MM.1S (cell line): ENCODE results near the gene PHYH.

Experiments used
- EZH2 ChIP-seq: fragments of 300-600 bp; sonication (generic); optimal IDR thresholded peaks from 2 replicates; pipeline ENCODE3; 2017; ENCODE audit warnings: low read depth, mild to moderate bottlenecking, antibody characterized with exemption, low read length, mixed read lengths
- TF ChIP-seq, protein P1 (sequence below): fragments of 300-600 bp; sonication (generic); IDR thresholded peaks from 2 replicates; pipeline ENCODE4 v1.5.1; 2016; ENCODE audit warnings: antibody characterized with exemption, low read length, mixed read lengths

DNA sequence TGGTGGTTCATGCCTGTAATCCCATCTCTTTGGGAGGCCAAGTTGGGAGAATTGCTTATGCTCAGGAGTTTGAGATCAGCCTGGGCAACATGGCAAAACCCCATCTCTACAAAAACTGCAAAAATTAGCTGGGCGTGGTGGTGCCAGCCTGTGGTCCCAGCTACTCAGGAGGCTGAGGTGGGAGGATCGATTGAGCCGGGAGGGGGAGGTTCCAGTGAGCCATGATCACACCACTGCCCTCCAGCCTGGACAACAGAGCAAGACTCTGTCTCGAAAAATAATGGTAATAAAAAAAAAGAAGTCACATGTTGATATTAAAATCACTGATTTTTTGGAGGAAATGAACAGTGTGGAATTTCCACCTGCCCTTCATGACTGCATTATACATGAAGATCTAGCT is 15.8 kb downstream of the PHYH start:
- no peak for TF ChIP-seq EZH2
- TF ChIP-seq, protein P1, sequence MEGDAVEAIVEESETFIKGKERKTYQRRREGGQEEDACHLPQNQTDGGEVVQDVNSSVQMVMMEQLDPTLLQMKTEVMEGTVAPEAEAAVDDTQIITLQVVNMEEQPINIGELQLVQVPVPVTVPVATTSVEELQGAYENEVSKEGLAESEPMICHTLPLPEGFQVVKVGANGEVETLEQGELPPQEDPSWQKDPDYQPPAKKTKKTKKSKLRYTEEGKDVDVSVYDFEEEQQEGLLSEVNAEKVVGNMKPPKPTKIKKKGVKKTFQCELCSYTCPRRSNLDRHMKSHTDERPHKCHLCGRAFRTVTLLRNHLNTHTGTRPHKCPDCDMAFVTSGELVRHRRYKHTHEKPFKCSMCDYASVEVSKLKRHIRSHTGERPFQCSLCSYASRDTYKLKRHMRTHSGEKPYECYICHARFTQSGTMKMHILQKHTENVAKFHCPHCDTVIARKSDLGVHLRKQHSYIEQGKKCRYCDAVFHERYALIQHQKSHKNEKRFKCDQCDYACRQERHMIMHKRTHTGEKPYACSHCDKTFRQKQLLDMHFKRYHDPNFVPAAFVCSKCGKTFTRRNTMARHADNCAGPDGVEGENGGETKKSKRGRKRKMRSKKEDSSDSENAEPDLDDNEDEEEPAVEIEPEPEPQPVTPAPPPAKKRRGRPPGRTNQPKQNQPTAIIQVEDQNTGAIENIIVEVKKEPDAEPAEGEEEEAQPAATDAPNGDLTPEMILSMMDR: no peak
